SJCRH30 (cell line): ENCODE data around the gene DEPP1. TPM values are rescaled to one million over a fixed set of nuclear protein-coding genes. Genes with fewer than 3 reads are reported as not detected.

Source experiments
- DNase-seq, 2 experiments: peaks; one replicate each; pipeline ENCODE4 v3.0.0-alpha.2; 2015 to 2020
- H3K27ac ChIP-seq: fragments of 250-450 bp; sonication (Bioruptor Pico); 2 replicates; pipeline ENCODE4 v1.5.1; 2020; ENCODE audit warnings: mild to moderate bottlenecking, moderate library complexity
- H3K27me3 ChIP-seq: fragments of 250-450 bp; sonication (Bioruptor Pico); 2 replicates; pipeline ENCODE4 v1.5.1; 2020; ENCODE audit warnings: mild to moderate bottlenecking, moderate library complexity
- H3K36me3 ChIP-seq: fragments of 250-450 bp; sonication (Bioruptor Pico); 2 replicates; pipeline ENCODE4 v1.5.1; 2020; ENCODE audit warnings: mild to moderate bottlenecking, moderate library complexity
- H3K4me1 ChIP-seq: fragments of 250-450 bp; sonication (Bioruptor Pico); 2 replicates; pipeline ENCODE4 v1.5.1; 2020; ENCODE audit warnings: mild to moderate bottlenecking, moderate library complexity
- H3K4me3 ChIP-seq: fragments of 250-450 bp; sonication (Bioruptor Pico); 2 replicates; pipeline ENCODE4 v1.5.1; 2020; ENCODE audit warnings: mild to moderate bottlenecking, moderate library complexity
- H3K9me3 ChIP-seq: fragments of 250-450 bp; sonication (Bioruptor Pico); replicated peaks from 2 replicates; pipeline ENCODE4 v1.5.1; 2020; ENCODE audit warnings: mild to moderate bottlenecking, moderate library complexity
- total RNA-seq: library from RNA; depleted of rRNA; stranded (reverse); fragments of >200 nt; shearing (Covaris generic); gene quantifications from 2 replicates; pipeline ENCODE4 v1.2.3, GENCODE V29; 2014

Gene DEPP1
- total RNA-seq, 1 experiment from 2014 or later: 0.24 TPM

DNA sequence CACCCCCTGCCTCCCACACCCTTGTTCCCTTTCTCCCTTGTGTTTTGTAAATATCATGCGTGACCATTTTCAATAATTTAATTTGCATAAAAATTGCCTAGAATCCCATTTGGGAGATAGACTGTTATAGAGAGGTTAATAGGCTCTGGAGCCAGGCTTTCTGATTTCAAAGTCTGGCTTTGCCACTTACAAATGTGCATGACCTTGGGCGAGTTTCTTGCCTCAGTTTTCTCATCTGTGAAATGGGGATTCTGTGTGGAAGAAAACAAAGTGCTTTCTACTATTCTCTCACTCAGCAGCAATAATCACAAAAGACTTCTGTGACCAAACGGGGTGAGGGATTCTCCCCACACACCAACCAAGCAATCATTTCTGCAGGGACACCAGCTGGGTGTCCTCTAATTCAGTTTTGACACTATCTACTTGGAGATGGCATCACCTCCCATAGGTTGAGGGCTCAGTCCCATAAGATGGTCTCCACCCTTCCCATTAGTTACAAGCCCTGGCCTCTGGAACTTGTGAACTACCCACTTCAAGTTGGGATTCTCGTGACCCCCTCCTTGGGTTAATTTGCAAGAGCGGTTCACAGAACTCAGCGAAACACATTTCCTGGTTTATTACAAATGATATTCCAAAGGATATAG lies 18.6 kb upstream of the DEPP1 start:
- no peak for DNase-seq
- Histone ChIP-seq H3K4me3 (no peak overlapping the region), H3K27me3 (no peaks in the 10 kb centered on the region), H3K9me3 (no peaks in the 10 kb centered on the region), H3K27ac (no peak overlapping the region), H3K36me3 (peaks cover under 1% of the 10 kb centered on the region; the same call in 1 of the 2 replicates), H3K4me1 (no peaks in the 10 kb centered on the region)

DNA sequence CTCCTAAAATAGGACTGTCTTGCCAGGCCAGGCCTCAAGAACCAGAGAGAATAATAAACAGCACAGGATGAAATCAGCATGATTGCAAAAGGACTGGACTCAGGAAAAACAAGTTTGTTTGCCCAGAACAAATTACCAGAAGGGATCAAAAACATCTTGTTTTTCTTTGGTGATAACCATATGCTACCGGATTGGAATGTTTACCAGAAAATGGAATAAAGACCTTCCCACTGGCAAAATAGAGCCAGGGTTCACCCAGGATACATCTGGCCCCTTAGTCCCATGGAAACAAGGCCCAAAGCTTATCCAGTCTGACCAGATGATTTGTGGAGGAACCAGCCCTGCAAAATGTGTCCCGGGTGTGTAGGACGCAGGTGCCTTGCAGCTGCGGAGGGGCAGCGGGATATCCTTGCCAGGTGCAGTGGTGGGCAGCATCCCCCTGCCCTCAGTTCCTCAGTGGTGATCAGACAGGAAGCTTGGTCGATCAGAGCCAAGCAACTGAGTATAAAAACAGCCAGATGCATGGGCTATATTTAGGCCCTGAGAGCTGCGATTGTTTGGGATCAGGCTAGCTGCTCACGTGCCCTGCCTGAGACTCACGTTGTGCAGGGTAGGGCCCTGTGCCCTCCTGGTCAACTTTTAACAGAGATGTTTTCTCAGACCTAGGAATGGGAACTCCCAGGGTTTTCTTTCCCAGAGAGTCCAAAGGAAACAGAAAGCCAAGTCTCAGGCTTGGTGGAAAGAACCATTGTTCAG lies 17.5 kb upstream of the DEPP1 start:
- Histone ChIP-seq H3K27ac (no peak overlapping the region), H3K4me1 (no peaks in the 10 kb centered on the region), H3K4me3 (no peak overlapping the region), H3K27me3 (no peaks in the 10 kb centered on the region), H3K36me3 (no peaks in the 10 kb centered on the region; the same call in 1 of the 2 replicates), H3K9me3 (no peaks in the 10 kb centered on the region)
- DNase-seq: no peak

DNA sequence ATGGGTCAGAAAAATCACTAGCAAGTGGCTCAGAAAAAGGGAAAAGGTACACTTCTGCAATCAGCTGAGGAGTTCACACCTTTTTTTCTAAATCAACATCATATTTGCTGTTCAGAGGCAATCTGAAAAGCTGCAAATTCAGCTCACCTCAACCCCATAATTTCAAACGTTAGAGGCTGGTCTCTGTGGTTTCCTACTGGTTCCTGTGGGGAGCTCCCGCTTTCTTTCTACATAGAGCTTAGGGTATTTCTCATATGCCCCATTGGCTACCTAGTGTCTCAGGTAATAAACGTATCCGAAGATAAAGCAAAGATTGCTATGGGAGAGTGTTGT lies 16.9 kb upstream of the DEPP1 start:
- H3K4me1 ChIP-seq: no peaks in the 10 kb centered on the region

DNA sequence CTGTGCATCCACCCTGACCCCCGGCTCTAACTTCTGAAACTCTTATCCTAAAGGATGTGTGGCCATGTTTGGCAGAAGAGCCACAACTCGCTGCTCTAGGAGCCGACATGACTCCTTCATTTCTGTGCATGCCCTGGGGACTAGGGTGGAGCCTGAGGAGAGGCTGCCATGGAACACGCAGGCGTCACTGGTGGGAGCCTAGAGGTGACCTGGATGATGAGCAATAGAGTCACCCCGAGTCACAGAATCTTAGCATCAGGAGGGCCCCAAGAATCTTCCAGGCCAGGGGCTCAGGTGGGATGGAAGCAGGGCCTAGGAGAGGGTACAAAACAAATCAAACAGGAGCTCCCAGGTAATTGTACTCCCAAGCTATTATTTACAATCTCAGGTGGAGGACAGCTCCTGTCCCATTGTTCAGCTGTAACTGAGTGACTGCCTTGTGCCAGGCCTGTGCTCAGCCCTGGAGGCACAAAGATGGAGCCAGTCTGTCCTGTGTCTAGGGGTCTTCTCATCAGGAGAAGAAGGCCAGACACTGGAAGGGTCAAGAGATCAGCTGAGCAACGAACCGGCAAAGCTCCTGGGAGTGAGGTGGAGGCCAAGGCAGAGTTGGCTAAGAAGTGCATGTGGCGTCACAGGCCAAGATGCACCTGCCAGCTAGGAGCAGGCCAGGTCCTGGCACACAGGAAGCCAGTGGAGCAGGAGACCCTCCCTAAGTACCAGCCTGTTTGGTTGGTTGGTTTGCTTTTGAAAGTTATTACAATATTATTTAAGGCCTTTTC lies 16.3 kb upstream of the DEPP1 start:
- no peak for DNase-seq
- Histone ChIP-seq H3K27ac (no peak overlapping the region), H3K4me3 (no peak overlapping the region), H3K9me3 (no peaks in the 10 kb centered on the region), H3K4me1 (no peaks in the 10 kb centered on the region), H3K27me3 (no peaks in the 10 kb centered on the region), H3K36me3 (no peaks in the 10 kb centered on the region; the same call in 1 of the 2 replicates)

More for the DNA sequence above, 16.9 kb upstream of the DEPP1 start:
- no peaks in the 10 kb centered on the region for H3K9me3 ChIP-seq
- no peak for DNase-seq
- H3K27me3 ChIP-seq: no peaks in the 10 kb centered on the region
- no peak overlapping the region for H3K4me3 ChIP-seq
- H3K27ac ChIP-seq: no peak overlapping the region
- H3K36me3 ChIP-seq: no peaks in the 10 kb centered on the region; the same call in 1 of the 2 replicates

DNA sequence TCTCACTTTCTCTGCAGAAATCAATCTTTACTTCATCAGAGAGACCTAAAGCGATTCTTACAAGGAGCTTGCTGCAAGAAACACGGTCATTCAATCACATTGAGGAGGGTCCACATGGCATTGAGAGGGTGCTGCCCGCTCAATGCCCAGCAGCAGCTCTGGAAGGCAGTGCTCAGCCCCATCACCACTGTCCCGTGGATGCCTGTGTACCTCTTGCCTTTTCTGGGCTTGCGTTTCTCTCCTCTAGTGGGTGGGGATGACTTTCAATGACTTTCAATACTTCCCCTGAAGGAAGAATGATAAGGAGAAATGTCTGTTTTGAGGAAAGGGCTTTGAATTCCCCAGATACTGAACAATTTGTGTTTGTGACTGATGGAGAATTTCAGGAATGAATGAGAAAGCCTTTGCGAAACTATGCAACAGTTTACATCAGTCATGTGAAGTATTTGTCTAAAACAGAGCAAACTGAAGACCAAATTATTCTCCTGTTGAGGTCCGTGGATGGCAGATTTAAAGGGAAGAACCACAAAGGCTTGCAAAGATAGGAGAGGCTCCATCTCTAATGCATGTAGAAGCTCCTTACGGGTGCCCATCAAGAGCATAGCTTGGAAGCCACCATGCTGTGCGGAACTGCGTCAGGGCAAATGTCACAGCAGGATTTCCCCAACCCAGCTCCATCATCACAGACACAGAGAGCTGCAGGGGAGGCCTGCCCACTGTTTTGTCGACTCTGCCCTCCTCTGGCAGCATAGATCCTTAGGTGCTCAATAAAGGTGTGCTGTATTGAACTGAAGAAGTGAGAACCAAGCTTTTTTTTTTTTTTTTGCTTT lies 15.5 kb upstream of the DEPP1 start:
- H3K36me3 ChIP-seq: no peaks in the 10 kb centered on the region; the same call in 1 of the 2 replicates
- no peaks in the 10 kb centered on the region for H3K27me3 ChIP-seq
- DNase-seq: no peak
- no peaks in the 10 kb centered on the region for H3K4me1 ChIP-seq
- H3K9me3 ChIP-seq: no peaks in the 10 kb centered on the region
- no peak overlapping the region for H3K4me3 ChIP-seq
- no peak overlapping the region for H3K27ac ChIP-seq

DNA sequence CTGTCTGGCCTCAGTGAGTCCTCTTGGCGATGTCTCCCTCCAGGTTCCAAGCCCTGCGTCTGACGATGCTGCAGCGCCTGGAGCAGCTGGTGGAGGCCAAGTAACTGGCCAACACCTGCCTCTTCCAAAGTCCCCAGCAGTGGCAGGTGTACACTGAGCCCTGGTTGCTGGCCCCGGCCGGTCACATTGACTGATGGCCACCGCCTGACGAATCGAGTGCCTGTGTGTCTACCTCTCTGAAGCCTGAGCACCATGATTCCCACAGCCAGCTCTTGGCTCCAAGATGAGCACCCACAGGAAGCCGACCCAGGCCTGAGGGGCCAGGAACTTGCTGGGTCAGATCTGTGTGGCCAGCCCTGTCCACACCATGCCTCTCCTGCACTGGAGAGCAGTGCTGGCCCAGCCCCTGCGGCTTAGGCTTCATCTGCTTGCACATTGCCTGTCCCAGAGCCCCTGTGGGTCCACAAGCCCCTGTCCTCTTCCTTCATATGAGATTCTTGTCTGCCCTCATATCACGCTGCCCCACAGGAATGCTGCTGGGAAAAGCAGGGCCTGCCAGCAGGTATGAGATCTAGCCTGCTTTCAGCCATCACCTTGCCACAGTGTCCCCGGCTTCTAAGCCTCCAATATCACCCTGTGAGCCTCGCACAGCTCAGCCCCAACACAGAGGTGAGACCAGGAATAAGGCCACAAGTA lies 14.8 kb upstream of the DEPP1 start:
- Histone ChIP-seq H3K9me3 (no peaks in the 10 kb centered on the region), H3K4me1 (no peaks in the 10 kb centered on the region), H3K36me3 (no peaks in the 10 kb centered on the region; the same call in 1 of the 2 replicates), H3K4me3 (no peak overlapping the region), H3K27ac (no peak overlapping the region), H3K27me3 (no peaks in the 10 kb centered on the region)
- DNase-seq: no peak

DNA sequence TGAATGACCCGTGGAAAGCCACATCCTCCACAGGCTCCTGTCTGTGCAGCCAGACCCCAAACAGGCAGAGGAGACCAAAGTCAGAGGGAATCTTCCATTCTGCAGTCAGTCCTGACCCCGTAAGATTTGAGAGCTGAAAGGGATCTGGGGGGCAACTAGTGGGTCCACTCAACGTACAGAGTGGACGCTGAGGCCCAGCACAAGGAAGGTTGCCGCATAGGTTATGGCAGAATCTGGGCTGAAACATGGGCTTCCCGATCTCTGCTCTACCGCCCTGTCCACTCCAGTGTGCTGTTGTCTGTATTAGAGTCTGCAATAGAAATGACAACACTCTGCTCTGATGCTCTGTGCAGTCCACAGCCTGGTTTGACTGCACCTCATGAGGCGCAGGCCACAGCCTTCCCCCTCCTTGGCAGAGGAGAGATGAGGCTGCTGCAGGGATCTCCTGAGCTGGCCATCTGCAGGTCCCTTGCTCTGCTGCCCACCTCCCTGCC lies 14.2 kb upstream of the DEPP1 start:
- Histone ChIP-seq H3K27ac (no peak overlapping the region), H3K36me3 (no peaks in the 10 kb centered on the region; the same call in 1 of the 2 replicates), H3K27me3 (no peaks in the 10 kb centered on the region), H3K9me3 (no peaks in the 10 kb centered on the region), H3K4me1 (no peaks in the 10 kb centered on the region), H3K4me3 (no peak overlapping the region)
- DNase-seq: no peak

DNA sequence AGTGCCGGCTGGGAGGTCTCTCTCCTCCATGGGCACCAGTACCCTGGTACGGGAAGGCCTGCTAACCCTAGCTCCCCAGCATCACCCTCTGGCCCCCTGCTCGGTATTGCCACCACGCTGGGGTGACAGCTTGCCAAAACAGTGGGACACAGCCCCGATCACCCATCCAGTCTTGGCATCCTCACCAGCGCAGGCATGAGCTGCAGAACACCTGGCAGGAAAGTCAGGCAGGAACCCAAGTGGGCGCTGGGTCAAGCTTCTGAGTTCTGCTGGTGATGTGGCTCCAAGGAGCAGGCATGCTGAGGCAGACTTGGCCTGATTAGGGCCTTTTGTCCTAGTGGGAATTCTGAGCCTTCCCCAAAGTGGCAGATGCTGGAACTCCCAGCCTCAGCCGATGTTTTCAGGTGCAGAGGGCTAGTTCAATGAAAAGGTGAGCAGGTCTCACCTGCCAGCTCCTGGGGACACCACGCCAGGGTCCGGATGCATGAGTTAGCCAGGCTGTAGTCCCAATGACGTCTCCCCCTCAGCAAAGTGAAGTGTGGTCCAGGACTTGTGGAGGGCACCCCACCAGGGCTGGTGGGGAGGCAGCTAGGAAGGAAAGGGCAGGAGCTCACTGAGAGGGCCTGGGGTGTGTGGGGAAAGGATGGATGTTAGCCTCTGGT lies 13.6 kb upstream of the DEPP1 start:
- no peak overlapping the region for H3K4me3 ChIP-seq
- no peak overlapping the region for H3K27ac ChIP-seq
- no peaks in the 10 kb centered on the region; the same call in 1 of the 2 replicates for H3K36me3 ChIP-seq
- H3K9me3 ChIP-seq: no peaks in the 10 kb centered on the region
- no peak for DNase-seq
- no peaks in the 10 kb centered on the region for H3K4me1 ChIP-seq
- no peaks in the 10 kb centered on the region for H3K27me3 ChIP-seq

DNA sequence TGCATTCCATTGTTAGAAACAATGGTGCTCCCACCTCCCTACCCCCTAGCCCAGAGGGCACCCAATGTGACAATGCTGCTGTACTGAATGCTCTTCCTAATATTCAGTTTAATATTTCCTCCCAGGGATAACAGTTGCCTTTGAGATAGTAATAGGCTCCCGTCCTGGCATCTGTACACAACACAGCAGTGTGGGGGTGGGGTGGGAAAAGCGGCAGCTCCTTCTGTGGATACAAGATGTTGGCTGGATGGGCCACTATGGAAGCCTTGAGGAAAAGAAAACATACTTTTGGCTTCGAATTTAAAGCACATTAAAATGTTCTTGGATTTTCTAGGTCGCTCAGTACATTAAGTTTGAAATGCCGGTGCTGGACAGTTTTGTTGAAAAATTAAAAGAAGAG lies 13.0 kb upstream of the DEPP1 start:
- H3K9me3 ChIP-seq: no peaks in the 10 kb centered on the region
- H3K4me1 ChIP-seq: no peaks in the 10 kb centered on the region
- H3K27me3 ChIP-seq: no peaks in the 10 kb centered on the region
- H3K27ac ChIP-seq: no peak overlapping the region
- H3K4me3 ChIP-seq: no peak overlapping the region
- DNase-seq: no peak
- H3K36me3 ChIP-seq: no peaks in the 10 kb centered on the region; the same call in 1 of the 2 replicates

DNA sequence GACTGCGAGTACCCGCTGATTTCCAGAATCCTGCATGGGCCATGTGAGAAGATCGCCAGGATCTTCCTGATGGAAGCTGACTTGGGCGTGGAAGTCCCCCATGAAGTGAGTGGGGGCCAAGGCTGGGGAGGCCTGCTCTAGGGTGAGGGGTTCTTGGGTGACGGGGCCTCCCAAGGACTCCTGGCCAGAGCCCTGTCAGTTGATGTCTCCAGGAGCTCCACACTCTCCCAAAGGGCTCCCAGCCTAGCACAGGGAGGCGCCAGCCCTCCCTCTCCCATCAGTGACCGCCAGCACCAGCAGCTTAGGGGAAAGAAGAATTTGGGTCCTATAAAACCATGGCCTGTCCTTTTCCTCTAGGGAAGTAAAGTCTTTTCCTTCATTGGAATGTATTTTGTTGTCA lies 12.4 kb upstream of the DEPP1 start:
- no peaks in the 10 kb centered on the region; the same call in 1 of the 2 replicates for H3K36me3 ChIP-seq

DNA sequence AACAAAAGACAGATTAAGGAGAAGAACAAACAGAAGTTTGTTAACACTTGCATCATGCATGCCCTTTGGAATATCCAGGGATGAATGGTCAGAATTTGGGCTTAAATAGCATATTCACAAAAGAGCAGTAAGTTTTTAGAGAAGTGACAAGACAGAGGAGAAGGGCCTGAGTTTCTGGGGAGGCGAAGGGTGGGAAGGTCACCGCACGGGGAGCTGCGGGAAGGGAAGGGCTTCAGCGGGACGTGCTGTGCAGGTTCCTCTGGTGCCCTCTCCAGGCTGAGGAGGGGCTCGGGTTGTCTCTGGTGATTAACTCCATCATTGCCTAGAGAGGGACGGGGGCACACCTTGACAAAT lies 11.7 kb upstream of the DEPP1 start:
- no peak overlapping the region for H3K27ac ChIP-seq
- H3K4me3 ChIP-seq: no peak overlapping the region
- no peaks in the 10 kb centered on the region for H3K27me3 ChIP-seq
- no peaks in the 10 kb centered on the region for H3K9me3 ChIP-seq
- no peaks in the 10 kb centered on the region; the same call in 1 of the 2 replicates for H3K36me3 ChIP-seq
- no peaks in the 10 kb centered on the region for H3K4me1 ChIP-seq
- DNase-seq: no peak

More for the DNA sequence above, 12.4 kb upstream of the DEPP1 start:
- DNase-seq: no peak
- Histone ChIP-seq H3K4me1 (no peaks in the 10 kb centered on the region), H3K4me3 (no peak overlapping the region), H3K27ac (no peak overlapping the region), H3K9me3 (no peaks in the 10 kb centered on the region), H3K27me3 (no peaks in the 10 kb centered on the region)

DNA sequence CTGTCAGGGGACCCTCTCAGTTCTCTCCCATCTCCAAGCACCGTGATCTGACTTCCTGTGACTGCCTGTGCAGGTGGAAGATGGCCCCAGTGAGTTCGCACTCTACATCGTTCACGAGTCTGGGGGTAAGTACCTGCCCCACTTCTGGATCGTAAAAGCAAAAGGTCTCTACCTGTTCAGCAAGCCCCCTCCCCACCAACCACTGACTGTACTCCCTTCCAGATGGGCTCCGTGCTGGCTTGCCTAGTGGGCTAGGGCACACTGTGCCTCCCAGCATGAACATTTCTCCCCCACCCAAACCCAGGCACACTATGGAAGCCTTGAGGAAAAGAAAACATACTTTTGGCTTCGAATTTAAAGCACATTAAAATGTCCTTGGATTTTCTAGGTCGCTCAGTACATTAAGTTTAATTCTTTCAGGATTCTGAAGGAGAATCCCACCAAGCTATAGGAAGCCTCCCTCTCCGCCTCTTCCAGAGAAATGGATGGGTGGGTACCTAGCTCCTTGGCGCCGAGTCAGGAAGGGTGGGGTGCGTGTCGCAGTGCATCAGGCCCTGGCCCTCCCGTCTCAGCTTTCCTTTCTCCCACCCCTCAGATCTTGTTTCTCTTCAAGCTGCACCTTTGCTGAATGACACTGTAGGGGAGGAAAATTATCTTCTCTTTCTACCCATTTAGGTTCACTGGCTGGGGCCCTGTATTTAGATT lies 11.1 kb upstream of the DEPP1 start:
- Histone ChIP-seq H3K36me3 (no peaks in the 10 kb centered on the region; the same call in 1 of the 2 replicates), H3K27me3 (no peaks in the 10 kb centered on the region), H3K4me1 (no peaks in the 10 kb centered on the region), H3K9me3 (no peaks in the 10 kb centered on the region), H3K27ac (no peak overlapping the region), H3K4me3 (no peak overlapping the region)
- DNase-seq: no peak
